ENCODE data around the gene TMX4. TPM values are rescaled to one million over a fixed set of nuclear protein-coding genes. Genes with fewer than 3 reads are reported as not detected.
"Not testable (repeated sequence)": the region's sequence is repeated elsewhere in the genome, so short reads cannot be mapped to it uniquely, and the experiment has no call there.

Gene TMX4
- total RNA-seq, 5 donors from 2014 or later (not counting 1 experiment from before 2014, with no cell fraction given), result 44.2 to 69.7 (median 53.3) TPM

DNA sequence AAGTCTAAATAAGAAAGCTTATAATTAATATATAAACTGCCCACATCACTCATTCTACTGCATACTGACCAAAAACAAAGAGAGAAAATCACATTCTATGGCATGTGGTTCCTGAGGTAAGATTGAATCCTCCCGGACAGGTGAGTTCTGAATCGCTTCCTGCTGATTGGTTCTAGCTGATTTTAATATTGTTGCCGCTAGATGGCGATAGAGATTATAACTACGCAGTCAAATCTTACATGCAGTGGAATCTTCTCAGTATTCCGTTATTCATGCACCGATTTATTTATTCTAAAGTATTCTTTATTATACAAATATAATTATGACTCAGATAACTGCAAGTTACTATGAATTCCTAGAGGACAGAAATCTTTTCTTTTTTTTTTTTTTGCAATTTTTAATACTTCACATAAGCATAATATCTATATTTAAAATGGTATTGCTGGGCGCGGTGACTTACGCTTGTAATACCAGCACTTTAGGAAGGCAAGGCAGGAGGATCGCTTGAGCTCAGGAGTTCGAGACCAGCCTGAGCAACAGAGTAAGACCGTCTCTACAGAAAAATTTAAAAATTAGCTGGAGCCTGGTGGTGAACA is 24.2 kb upstream of the TMX4 start:
- H3K4me3 Mint-ChIP-seq, result no peak overlapping the region

DNA sequence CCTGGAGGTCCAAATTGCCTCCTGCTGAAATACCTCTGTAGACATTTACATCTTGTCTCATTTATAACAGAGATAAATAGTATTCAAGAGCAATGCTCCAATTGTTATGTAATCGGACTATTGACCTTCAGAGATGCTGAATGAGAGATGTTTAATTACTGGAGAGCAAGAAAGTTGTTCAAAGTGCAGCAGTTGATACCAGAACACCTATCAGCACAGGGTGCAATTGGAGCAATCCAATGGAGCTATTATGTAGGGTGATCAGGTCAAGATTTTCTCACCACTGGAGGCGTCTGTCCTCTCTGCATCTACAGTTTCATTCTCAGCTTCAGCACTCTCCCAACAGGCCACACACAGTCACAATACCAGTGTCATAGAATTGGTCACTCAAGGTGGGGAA is 19.5 kb upstream of the TMX4 start:
- no peaks in the 10 kb centered on the region for H3K4me1 ChIP-seq (ENCODE audit: control insufficient read depth in 1 of 2, extremely low read depth in 1 of 2, insufficient read depth in 2 of 2, low read length in 2 of 2)
- ATAC-seq (replicated peaks in 1 of 4) (no peak), DNase-seq (no peak)
- no peak overlapping the region for H3K27ac Mint-ChIP-seq
- peaks cover 0 to 2% (median 1%) of the 10 kb centered on the region in 3 donors for H3K4me1 Mint-ChIP-seq
- H3K4me3 ChIP-seq (ENCODE audit: control insufficient read depth in 1 of 2, extremely low read depth in 1 of 2, low read length in 1 of 2), result no peak overlapping the region
- H3K9me3 Mint-ChIP-seq, result no peaks in the 10 kb centered on the region
- no peak overlapping the region for H3K4me3 Mint-ChIP-seq
- peaks cover 8 to 11% of the 10 kb centered on the region in 2 donors for H3K27me3 Mint-ChIP-seq
- peaks cover 0 to 7% of the 10 kb centered on the region in 2 experiments for H3K27me3 ChIP-seq (replicated peaks in 1 of 2; ENCODE audit: control insufficient read depth in 2 of 2, extremely low read depth in 1 of 2, insufficient read depth in 2 of 2, low read length in 1 of 2)
- POLR2A ChIA-PET, result no interaction called here
- no peaks in the 10 kb centered on the region for H3K9me3 ChIP-seq
- WGBS (ENCODE audit: insufficient coverage), result no CpG with 5 or more reads among the region's 2 CpGs
- H3K27ac ChIP-seq (ENCODE audit: low read length), result no peak overlapping the region
- no peaks in the 10 kb centered on the region for H3K36me3 ChIP-seq (ENCODE audit: control insufficient read depth in 2 of 2, extremely low read depth in 1 of 2, insufficient read depth in 1 of 2, low read length in 1 of 2)
- CTCF ChIA-PET, result interaction anchor here in 1 of 2 donors (1.1 kb wide), 1 partner anchor 19 kb away, joined by 3 read pairs; no protein-coding TSS in a partner anchor
- no peaks in the 10 kb centered on the region for H3K36me3 Mint-ChIP-seq

More for the DNA sequence above, 24.2 kb upstream of the TMX4 start:
- CTCF ChIA-PET, result interaction anchor here (0.6 to 5.0 kb wide), 30 partner anchors 9 to 713 kb away, joined by 3 to 90 read pairs (median 4); no protein-coding TSS in a partner anchor
- Histone ChIP-seq H3K36me3 (ENCODE audit: control insufficient read depth in 2 of 2, extremely low read depth in 1 of 2, insufficient read depth in 1 of 2, low read length in 1 of 2) (no peaks in the 10 kb centered on the region), H3K9me3 (no peaks in the 10 kb centered on the region), H3K4me3 (ENCODE audit: control insufficient read depth in 1 of 2, extremely low read depth in 1 of 2, low read length in 1 of 2) (no peak overlapping the region), H3K27me3 (replicated peaks in 1 of 2; ENCODE audit: control insufficient read depth in 2 of 2, extremely low read depth in 1 of 2, insufficient read depth in 2 of 2, low read length in 1 of 2) (peaks cover 0 to 9% of the 10 kb centered on the region in 2 experiments), H3K27ac (ENCODE audit: low read length) (no peak overlapping the region), H3K4me1 (ENCODE audit: control insufficient read depth in 1 of 2, extremely low read depth in 1 of 2, insufficient read depth in 2 of 2, low read length in 2 of 2) (no peaks in the 10 kb centered on the region)
- POLR2A ChIA-PET, result interaction anchor here in 1 of 2 donors (0.5 to 1.0 kb wide), 2 partner anchors 118 to 679 kb away, joined by 3 to 4 read pairs; no protein-coding TSS in a partner anchor
- Mint-ChIP-seq H3K36me3 (no peaks in the 10 kb centered on the region), H3K27me3 (peaks cover 8 to 13% of the 10 kb centered on the region in 2 donors), H3K9me3 (no peaks in the 10 kb centered on the region), H3K27ac (no peak overlapping the region), H3K4me1 (peaks cover 0 to 2% (median 1%) of the 10 kb centered on the region in 3 donors)
- ATAC-seq (replicated peaks in 1 of 4) (peak; percentile 71 to 78 (median 74)), DNase-seq (peak in 9 of 35 experiments; percentile 0 to 82 (median 12))
- 47% methylated on average over 2 of the region's 13 CpGs for WGBS (ENCODE audit: insufficient coverage)

DNA sequence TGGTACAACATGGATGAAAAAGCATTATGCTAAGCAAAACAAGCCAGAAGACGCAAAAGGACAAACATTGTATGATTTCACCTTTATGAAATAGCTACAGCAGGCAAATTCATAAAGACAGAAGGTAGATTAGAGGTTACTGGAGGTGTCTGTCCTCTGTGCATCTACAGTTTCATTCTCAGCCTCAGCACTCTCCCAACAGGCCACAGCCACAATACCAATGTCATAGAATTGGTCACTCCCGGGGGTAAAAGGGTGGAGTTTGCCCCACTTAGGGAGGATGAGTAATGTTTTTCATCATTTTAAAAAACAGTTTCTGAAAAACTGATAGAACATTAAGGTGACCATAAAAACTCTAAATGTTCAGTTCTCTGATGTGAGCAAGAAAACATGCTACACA is 17.2 kb upstream of the TMX4 start:
- no peaks in the 10 kb centered on the region for H3K9me3 Mint-ChIP-seq
- H3K27ac ChIP-seq (ENCODE audit: low read length), result no peak overlapping the region
- peaks cover 0 to 6% of the 10 kb centered on the region in 2 experiments for H3K27me3 ChIP-seq (replicated peaks in 1 of 2; ENCODE audit: control insufficient read depth in 2 of 2, extremely low read depth in 1 of 2, insufficient read depth in 2 of 2, low read length in 1 of 2)
- H3K4me1 ChIP-seq (ENCODE audit: control insufficient read depth in 1 of 2, extremely low read depth in 1 of 2, insufficient read depth in 2 of 2, low read length in 2 of 2), result no peaks in the 10 kb centered on the region
- H3K27ac Mint-ChIP-seq, result no peak overlapping the region
- H3K36me3 ChIP-seq (ENCODE audit: control insufficient read depth in 2 of 2, extremely low read depth in 1 of 2, insufficient read depth in 1 of 2, low read length in 1 of 2), result no peaks in the 10 kb centered on the region
- H3K9me3 ChIP-seq, result no peaks in the 10 kb centered on the region
- ChIA-PET CTCF (no interaction called here), POLR2A (no interaction called here)
- no peak overlapping the region for H3K4me3 Mint-ChIP-seq
- no peak overlapping the region for H3K4me3 ChIP-seq (ENCODE audit: control insufficient read depth in 1 of 2, extremely low read depth in 1 of 2, low read length in 1 of 2)
- H3K4me1 Mint-ChIP-seq, result no peaks in the 10 kb centered on the region
- no peak for DNase-seq
- ATAC-seq (replicated peaks in 1 of 4), result no peak
- WGBS (ENCODE audit: insufficient coverage), result no CpG with 5 or more reads among the region's 2 CpGs
- peaks cover 0 to 5% of the 10 kb centered on the region in 2 donors for H3K27me3 Mint-ChIP-seq
- no peaks in the 10 kb centered on the region for H3K36me3 Mint-ChIP-seq

DNA sequence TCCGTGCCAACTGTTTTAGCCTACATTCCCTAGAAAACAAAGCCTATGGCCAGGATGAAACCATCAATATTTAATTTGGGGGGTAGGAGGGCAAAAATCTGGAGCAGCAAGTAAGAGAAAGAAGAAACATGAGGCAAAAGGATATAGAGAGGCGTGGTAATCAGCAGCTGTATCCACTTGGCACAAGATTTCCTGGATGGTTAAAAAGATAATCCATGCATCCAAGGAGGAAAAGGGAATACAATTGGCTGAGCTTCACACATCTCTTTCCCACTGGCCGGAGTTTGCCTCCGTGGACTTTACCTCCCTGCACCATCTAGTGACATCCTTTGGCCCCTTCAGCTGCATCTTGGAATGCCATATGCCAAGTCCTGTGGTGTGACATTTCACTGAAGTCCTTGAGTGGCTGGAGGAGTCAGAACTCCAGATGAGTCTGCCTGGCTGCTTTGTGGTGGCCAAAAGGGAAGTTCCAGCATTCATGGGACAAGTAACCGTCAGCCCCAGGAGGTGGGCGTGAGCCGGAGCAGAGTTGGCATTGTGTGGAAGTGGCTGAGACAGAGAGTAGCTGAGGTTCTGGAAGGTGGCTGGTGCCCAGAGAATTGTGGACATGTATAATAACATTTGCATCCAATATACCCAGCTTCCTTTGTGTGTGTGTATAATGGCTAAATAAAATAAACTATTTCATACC is 13.7 kb upstream of the TMX4 start:
- no peaks in the 10 kb centered on the region for H3K9me3 Mint-ChIP-seq
- no peaks in the 10 kb centered on the region for H3K36me3 Mint-ChIP-seq
- ChIA-PET CTCF (no interaction called here), POLR2A (no interaction called here)
- Histone ChIP-seq H3K4me3 (ENCODE audit: control insufficient read depth in 1 of 2, extremely low read depth in 1 of 2, low read length in 1 of 2) (no peak overlapping the region), H3K9me3 (no peaks in the 10 kb centered on the region), H3K27me3 (replicated peaks in 1 of 2; ENCODE audit: control insufficient read depth in 2 of 2, extremely low read depth in 1 of 2, insufficient read depth in 2 of 2, low read length in 1 of 2) (no peaks in the 10 kb centered on the region), H3K36me3 (ENCODE audit: control insufficient read depth in 2 of 2, extremely low read depth in 1 of 2, insufficient read depth in 1 of 2, low read length in 1 of 2) (no peaks in the 10 kb centered on the region), H3K27ac (ENCODE audit: low read length) (no peak overlapping the region), H3K4me1 (ENCODE audit: control insufficient read depth in 1 of 2, extremely low read depth in 1 of 2, insufficient read depth in 2 of 2, low read length in 2 of 2) (no peaks in the 10 kb centered on the region)
- no peaks in the 10 kb centered on the region for H3K27me3 Mint-ChIP-seq
- H3K27ac Mint-ChIP-seq, result no peak overlapping the region
- WGBS (ENCODE audit: insufficient coverage), result no CpG with 5 or more reads among the region's 7 CpGs
- ATAC-seq (replicated peaks in 1 of 4) (no peak), DNase-seq (no peak)
- H3K4me1 Mint-ChIP-seq, result no peaks in the 10 kb centered on the region
- no peak overlapping the region for H3K4me3 Mint-ChIP-seq

DNA sequence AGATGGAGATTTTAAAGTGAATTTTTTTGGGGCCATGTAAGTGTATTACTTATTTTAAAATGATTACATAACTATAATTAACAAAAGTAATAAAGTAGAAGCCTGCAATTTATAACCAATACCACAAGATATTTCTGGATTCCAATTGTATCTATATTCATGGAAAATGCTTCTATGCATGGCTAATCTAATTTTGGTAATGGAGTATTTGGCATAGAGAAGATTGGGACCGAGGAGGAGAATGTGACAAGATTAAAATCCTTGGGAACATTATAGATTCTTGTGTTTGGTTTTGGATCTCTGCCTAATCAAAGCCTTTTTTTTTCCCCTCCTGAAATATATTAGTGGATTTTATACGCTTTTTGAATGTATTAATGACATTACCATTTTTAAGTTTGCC is 12.9 kb upstream of the TMX4 start:
- no peak for ATAC-seq (replicated peaks in 1 of 4)
- Histone ChIP-seq H3K4me1 (ENCODE audit: control insufficient read depth in 1 of 2, extremely low read depth in 1 of 2, insufficient read depth in 2 of 2, low read length in 2 of 2) (no peaks in the 10 kb centered on the region), H3K36me3 (ENCODE audit: control insufficient read depth in 2 of 2, extremely low read depth in 1 of 2, insufficient read depth in 1 of 2, low read length in 1 of 2) (no peaks in the 10 kb centered on the region), H3K27ac (ENCODE audit: low read length) (no peak overlapping the region), H3K27me3 (replicated peaks in 1 of 2; ENCODE audit: control insufficient read depth in 2 of 2, extremely low read depth in 1 of 2, insufficient read depth in 2 of 2, low read length in 1 of 2) (no peaks in the 10 kb centered on the region), H3K9me3 (no peaks in the 10 kb centered on the region), H3K4me3 (ENCODE audit: control insufficient read depth in 1 of 2, extremely low read depth in 1 of 2, low read length in 1 of 2) (no peak overlapping the region)
- H3K36me3 Mint-ChIP-seq, result no peaks in the 10 kb centered on the region
- ChIA-PET CTCF (interaction anchor here in 1 of 2 donors (0.7 kb wide), 1 partner anchor 11 kb away, joined by 4 read pairs; no protein-coding TSS in a partner anchor), POLR2A (no interaction called here)
- no peak overlapping the region for H3K4me3 Mint-ChIP-seq
- no peaks in the 10 kb centered on the region for H3K4me1 Mint-ChIP-seq
- no peak overlapping the region for H3K27ac Mint-ChIP-seq
- H3K9me3 Mint-ChIP-seq, result no peaks in the 10 kb centered on the region
- WGBS (ENCODE audit: insufficient coverage), result no CpG with 5 or more reads among the region's 2 CpGs
- no peak for DNase-seq
- H3K27me3 Mint-ChIP-seq, result no peaks in the 10 kb centered on the region

DNA sequence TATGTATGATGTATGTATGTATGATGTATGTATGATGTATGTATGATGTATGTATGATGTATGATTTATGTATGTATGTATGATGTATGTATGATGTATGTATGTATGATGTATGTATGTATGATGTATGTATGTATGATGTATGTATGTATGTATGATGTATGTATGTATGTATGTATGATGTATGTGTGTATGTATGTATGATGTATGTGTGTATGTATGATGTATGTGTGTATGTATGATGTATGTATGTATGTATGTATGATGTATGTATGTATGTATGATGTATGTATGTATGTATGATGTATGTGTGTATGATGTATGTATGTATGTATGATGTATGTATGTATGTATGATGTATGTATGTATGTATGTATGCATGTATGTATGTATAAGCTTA is 12.0 kb upstream of the TMX4 start:
- H3K27me3 ChIP-seq (replicated peaks in 1 of 2; ENCODE audit: control insufficient read depth in 2 of 2, extremely low read depth in 1 of 2, insufficient read depth in 2 of 2, low read length in 1 of 2); H3K27ac ChIP-seq (ENCODE audit: low read length); POLR2A ChIA-PET; H3K36me3 ChIP-seq (ENCODE audit: control insufficient read depth in 2 of 2, extremely low read depth in 1 of 2, insufficient read depth in 1 of 2, low read length in 1 of 2); H3K4me3 Mint-ChIP-seq; H3K36me3 Mint-ChIP-seq; H3K9me3 ChIP-seq; H3K4me1 Mint-ChIP-seq; H3K27me3 Mint-ChIP-seq; H3K4me3 ChIP-seq (ENCODE audit: control insufficient read depth in 1 of 2, extremely low read depth in 1 of 2, low read length in 1 of 2); H3K4me1 ChIP-seq (ENCODE audit: control insufficient read depth in 1 of 2, extremely low read depth in 1 of 2, insufficient read depth in 2 of 2, low read length in 2 of 2); DNase-seq; H3K9me3 Mint-ChIP-seq; ATAC-seq (replicated peaks in 1 of 4): not testable (repeated sequence)
- peak overlapping the region in 1 of 2 donors; percentile 43 for H3K27ac Mint-ChIP-seq
- CTCF ChIA-PET, result interaction anchor here (0.7 to 1.4 kb wide), 2 partner anchors 7 to 12 kb away, joined by 4 read pairs; no protein-coding TSS in a partner anchor

Measured in T-cell (primary cell).